Neural crest cell (in vitro differentiated cells): ENCODE results near the gene KCNK1. TPM values are rescaled to one million over a fixed set of nuclear protein-coding genes. Genes with fewer than 3 reads are reported as not detected.

ENCODE experiments used
- DNase-seq: peaks from one replicate; pipeline ENCODE4 v3.0.0; 2021; ENCODE audit warnings: low read depth, mixed read lengths, low spot score
- H3K27ac Mint-ChIP-seq: one replicate; pipeline ENCODE4 v1.8.0; 2021; ENCODE audit warnings: mild to moderate bottlenecking, mixed read lengths; ENCODE audit not compliant: unreplicated experiment
- H3K27me3 Mint-ChIP-seq: 2 replicates; pipeline ENCODE4 v1.8.0; 2021; ENCODE audit warnings: low read depth, mild to moderate bottlenecking, mixed read lengths
- H3K36me3 Mint-ChIP-seq: 2 replicates; pipeline ENCODE4 v1.8.0; 2021; ENCODE audit warnings: low read depth, mild to moderate bottlenecking, mixed read lengths
- H3K4me1 Mint-ChIP-seq: 2 replicates; pipeline ENCODE4 v1.8.0; 2021; ENCODE audit warnings: mixed read lengths
- H3K4me3 Mint-ChIP-seq: one replicate; pipeline ENCODE4 v1.8.0; 2021; ENCODE audit warnings: mild to moderate bottlenecking, mixed read lengths
- H3K9me3 Mint-ChIP-seq: 2 replicates; pipeline ENCODE4 v1.8.0; 2021; ENCODE audit warnings: mixed read lengths
- CTCF ChIP-seq: fragments of 200-600 bp; sonication (generic); conservative IDR thresholded peaks from 2 replicates; pipeline ENCODE4 v1.5.0; 2021; ENCODE audit warnings: antibody characterized with exemption, mild to moderate bottlenecking
- total RNA-seq: library from RNA; stranded (reverse); gene quantifications from 2 replicates; pipeline ENCODE4 v1.2.1, GENCODE V29; 2021

Gene KCNK1
- total RNA-seq, 1 donor from 2014 or later = 0.56 TPM

- no peak overlapping the region for H3K27ac Mint-ChIP-seq
- no peak for TF ChIP-seq CTCF
- H3K4me3 Mint-ChIP-seq = no peak overlapping the region
- no peaks in the 10 kb centered on the region for H3K4me1 Mint-ChIP-seq
- peaks cover 7% of the 10 kb centered on the region for H3K9me3 Mint-ChIP-seq
- no peak for DNase-seq
- H3K36me3 Mint-ChIP-seq = no peaks in the 10 kb centered on the region
- no peaks in the 10 kb centered on the region for H3K27me3 Mint-ChIP-seq
These were observed 86.4 kb downstream of the KCNK1 start for GRCh38 chr1:233700338-233700737.

GRCh38 chr1:233704170-233704897, 90.4 kb downstream of the KCNK1 start:
- no peaks in the 10 kb centered on the region for H3K36me3 Mint-ChIP-seq
- no peak for TF ChIP-seq CTCF
- H3K27ac Mint-ChIP-seq = no peak overlapping the region
- no peaks in the 10 kb centered on the region for H3K27me3 Mint-ChIP-seq
- H3K4me1 Mint-ChIP-seq = peaks cover 16% of the 10 kb centered on the region
- no peak overlapping the region for H3K4me3 Mint-ChIP-seq
- H3K9me3 Mint-ChIP-seq = no peaks in the 10 kb centered on the region
- no peak for DNase-seq

GRCh38 chr1:233704898-233705723, 91.2 kb downstream of the KCNK1 start:
- Mint-ChIP-seq H3K36me3 (no peaks in the 10 kb centered on the region), H3K4me3 (no peak overlapping the region), H3K27me3 (no peaks in the 10 kb centered on the region), H3K9me3 (no peaks in the 10 kb centered on the region), H3K4me1 (peaks cover 16% of the 10 kb centered on the region), H3K27ac (no peak overlapping the region)
- TF ChIP-seq CTCF = no peak
- no peak for DNase-seq

- Mint-ChIP-seq H3K4me3 (no peak overlapping the region), H3K4me1 (peaks cover 16% of the 10 kb centered on the region), H3K27me3 (no peaks in the 10 kb centered on the region), H3K27ac (peak overlapping the region; percentile 73), H3K36me3 (no peaks in the 10 kb centered on the region), H3K9me3 (peaks cover 2% of the 10 kb centered on the region)
- DNase-seq = no peak
- no peak for TF ChIP-seq CTCF
These were observed 93.4 kb downstream of the KCNK1 start for GRCh38 chr1:233707153-233707879.

GRCh38 chr1:233707880-233708815, 94.2 kb downstream of the KCNK1 start:
- Mint-ChIP-seq H3K27me3 (no peaks in the 10 kb centered on the region), H3K4me1 (peaks cover 16% of the 10 kb centered on the region), H3K36me3 (no peaks in the 10 kb centered on the region), H3K9me3 (peaks cover 2% of the 10 kb centered on the region), H3K4me3 (no peak overlapping the region), H3K27ac (peak overlapping the region; percentile 73)
- DNase-seq = no peak
- no peak for TF ChIP-seq CTCF
